Keratinocyte (primary cell): ENCODE data around the gene SRP54. TPM values are rescaled to one million over a fixed set of nuclear protein-coding genes. Genes with fewer than 3 reads are reported as not detected.

Experiments
- DNase-seq: peaks from one replicate; pipeline ENCODE4 v3.0.0-alpha.2; 2011; ENCODE audit warnings: low read depth, missing footprints, low spot score
- FAIRE-seq: peaks from 2 replicates; lab custom pipeline; 2011; peaks lifted over from hg19 to GRCh38; lab: Jason Lieb, UNC
- H2AFZ ChIP-seq: 2 replicates; pipeline ENCODE4 v1.6.0; 2012; ENCODE audit warnings: low read length, control low read depth, inconsistent platforms; ENCODE audit not compliant: control insufficient read depth
- H3K27ac ChIP-seq: 2 replicates; pipeline ENCODE4 v1.5.1; 2011; ENCODE audit warnings: low read length; ENCODE audit not compliant: control insufficient read depth, insufficient read depth
- H3K27me3 ChIP-seq: 3 replicates; pipeline ENCODE4 v1.6.0; 2011; ENCODE audit warnings: low read length; ENCODE audit not compliant: control insufficient read depth, insufficient read depth; ENCODE audit errors: extremely low read depth
- H3K36me3 ChIP-seq, 2 experiments: 2 replicates in 1 of 2; 3 replicates in 1 of 2; pipeline ENCODE4 v1.5.1; 2011; ENCODE audit warnings: low read length in 2 of 2, mild to moderate bottlenecking in 1 of 2; ENCODE audit not compliant: control insufficient read depth in 2 of 2, insufficient read depth in 2 of 2; ENCODE audit errors: extremely low read depth in 1 of 2
- H3K4me1 ChIP-seq: 3 replicates; pipeline ENCODE4 v1.5.1; 2011; ENCODE audit warnings: low read length; ENCODE audit not compliant: control insufficient read depth, insufficient read depth; ENCODE audit errors: extremely low read depth
- H3K4me2 ChIP-seq: 3 replicates; pipeline ENCODE4 v1.6.0; 2011; ENCODE audit warnings: low read depth, low read length; ENCODE audit not compliant: control insufficient read depth, insufficient read depth; ENCODE audit errors: extremely low read depth
- H3K4me3 ChIP-seq, 3 experiments: fragments of 200-600 bp in 1 of 3; sonication (generic) in 1 of 3; 2 replicates in 2 of 3; 3 replicates in 1 of 3; pipeline ENCODE4 v1.5.1; 2011 to 2016; ENCODE audit warnings: low read length in 3 of 3, mild to moderate bottlenecking in 3 of 3, control low read depth in 2 of 3, inconsistent platforms in 1 of 3, low read depth in 1 of 3, mixed read lengths in 1 of 3, mixed run types in 1 of 3, moderate library complexity in 1 of 3; ENCODE audit not compliant: control insufficient read depth in 2 of 3, insufficient read depth in 2 of 3; ENCODE audit errors: extremely low read depth in 1 of 3
- H3K79me2 ChIP-seq: 2 replicates; pipeline ENCODE4 v1.6.0; 2012; ENCODE audit warnings: low read length; ENCODE audit not compliant: control insufficient read depth, insufficient read depth
- H3K9ac ChIP-seq: 3 replicates; pipeline ENCODE4 v1.6.0; 2011; ENCODE audit warnings: low read length; ENCODE audit not compliant: control insufficient read depth, insufficient read depth; ENCODE audit errors: extremely low read depth
- H3K9me1 ChIP-seq: 3 replicates; pipeline ENCODE4 v1.6.0; 2011; ENCODE audit warnings: low read length; ENCODE audit not compliant: control insufficient read depth, insufficient read depth; ENCODE audit errors: extremely low read depth
- H3K9me3 ChIP-seq: 2 replicates; pipeline ENCODE4 v1.5.1; 2012; ENCODE audit warnings: low read depth, low read length; ENCODE audit not compliant: control insufficient read depth
- H4K20me1 ChIP-seq: 3 replicates; pipeline ENCODE4 v1.6.0; 2011; ENCODE audit warnings: low read length; ENCODE audit not compliant: control insufficient read depth, insufficient read depth; ENCODE audit errors: extremely low read depth
- CTCF ChIP-seq, 3 experiments: IDR thresholded peaks in 1 of 3; conservative IDR thresholded peaks in 1 of 3; optimal IDR thresholded peaks in 1 of 3; 2 replicates in 2 of 3; 3 replicates in 1 of 3; pipeline versions ENCODE3 to v1.5.1; 2011; ENCODE audit warnings: low read length in 3 of 3, mild to moderate bottlenecking in 3 of 3, moderate library complexity in 2 of 3, control low read depth in 1 of 3, inconsistent platforms in 1 of 3; ENCODE audit not compliant: insufficient read depth in 2 of 3; ENCODE audit errors: extremely low read depth in 1 of 3
- EZH2 ChIP-seq: IDR thresholded peaks from one replicate; pipeline ENCODE4 v1.6.1; 2012; ENCODE audit warnings: inconsistent platforms, mild to moderate bottlenecking, low read length, moderate library complexity
- dilution Hi-C: fragments of 300-500 bp; cut with MboI; formaldehyde crosslinking; loops from one replicate; pipeline ENCODE4 v1.7.0; 2020; ENCODE audit warnings: low sequenced_read_pairs; ENCODE audit not compliant: extremely low pct_ligation_motif_present
- polyA plus RNA-seq, 5 experiments: library from polyadenylated mRNA; depleted of rRNA in 3 of 5; stranded (reverse) in 3 of 5; stranded (forward) in 1 of 5; unstranded in 1 of 5; fragments of >200 nt; gene quantifications; 1 replicate in 1 of 5; 2 replicates in 3 of 5; 3 replicates in 1 of 5; pipeline versions ENCODE4 v1.2.1 to v1.2.3, GENCODE V29; 2011 to 2012; ENCODE audit warnings: missing spikeins in 2 of 5, low read depth in 1 of 5, low replicate concordance in 1 of 5

SRP54 gene
- polyA plus RNA-seq, 1 donor (not counting 4 experiments of a cell fraction or from before 2014, with no cell fraction given): 41.6 TPM

- dilution Hi-C loops: no loop called here
- H3K27me3 ChIP-seq: no peaks in the 10 kb centered on the region
- H3K4me1 ChIP-seq: no peaks in the 10 kb centered on the region
- FAIRE-seq (no peak), DNase-seq (no peak)
- H3K36me3 ChIP-seq: peaks cover 4 to 7% of the 10 kb centered on the region in 2 experiments
- no peaks in the 10 kb centered on the region for H3K79me2 ChIP-seq
- no peak overlapping the region for H3K9ac ChIP-seq
- H4K20me1 ChIP-seq: no peaks in the 10 kb centered on the region
- H2AFZ ChIP-seq: no peak overlapping the region
- TF ChIP-seq EZH2: no peak
- no peak for TF ChIP-seq CTCF (optimal IDR thresholded peaks at IDR 0.05 in 1 of 3, IDR thresholded peaks at IDR 0.05 in 1 of 3, conservative IDR thresholded peaks at IDR 0.05 in 1 of 3; ENCODE audit: extremely low read depth in 1 of 3, insufficient read depth in 2 of 3, low read length in 3 of 3)
- no peak overlapping the region for H3K4me2 ChIP-seq
- no peak overlapping the region for H3K27ac ChIP-seq
- no peaks in the 10 kb centered on the region for H3K9me3 ChIP-seq
- no peaks in the 10 kb centered on the region for H3K9me1 ChIP-seq
- no peak overlapping the region for H3K4me3 ChIP-seq
Measured at GRCh38 chr14:35028435-35028834, 45.6 kb downstream of the SRP54 start.

GRCh38 chr14:35032562-35032961, 49.8 kb downstream of the SRP54 start:
- peaks cover 2 to 4% of the 10 kb centered on the region in 2 experiments for H3K36me3 ChIP-seq
- H2AFZ ChIP-seq: no peak overlapping the region

More at GRCh38 chr14:35032562-35032961, 49.8 kb downstream of the SRP54 start:
- TF ChIP-seq CTCF (optimal IDR thresholded peaks at IDR 0.05 in 1 of 3, IDR thresholded peaks at IDR 0.05 in 1 of 3, conservative IDR thresholded peaks at IDR 0.05 in 1 of 3; ENCODE audit: extremely low read depth in 1 of 3, insufficient read depth in 2 of 3, low read length in 3 of 3) (no peak), EZH2 (no peak)
- no peak overlapping the region for H3K9ac ChIP-seq
- no peaks in the 10 kb centered on the region for H4K20me1 ChIP-seq
- H3K4me2 ChIP-seq: no peak overlapping the region
- H3K27ac ChIP-seq: no peak overlapping the region
- H3K4me3 ChIP-seq: no peak overlapping the region
- H3K27me3 ChIP-seq: no peaks in the 10 kb centered on the region
- H3K9me1 ChIP-seq: no peaks in the 10 kb centered on the region
- DNase-seq (no peak), FAIRE-seq (no peak)
- H3K4me1 ChIP-seq: no peaks in the 10 kb centered on the region
- dilution Hi-C loops: no loop called here
- H3K79me2 ChIP-seq: no peaks in the 10 kb centered on the region
- peaks cover 6% of the 10 kb centered on the region for H3K9me3 ChIP-seq
